GM19238 (cell line): Measurements from ENCODE around the gene NAPEPLD.
A peak's percentile ranks its signal among the peaks of the same experiment; 100 is the strongest.
"Not testable (repeated sequence)": the region's sequence is repeated elsewhere in the genome, so short reads cannot be mapped to it uniquely, and the experiment has no call there.

Experiments
- DNase-seq: peaks from one replicate; pipeline ENCODE4 v3.0.0; 2011; ENCODE audit warnings: low spot score; ENCODE audit not compliant: insufficient read length

NAPEPLD gene

DNA sequence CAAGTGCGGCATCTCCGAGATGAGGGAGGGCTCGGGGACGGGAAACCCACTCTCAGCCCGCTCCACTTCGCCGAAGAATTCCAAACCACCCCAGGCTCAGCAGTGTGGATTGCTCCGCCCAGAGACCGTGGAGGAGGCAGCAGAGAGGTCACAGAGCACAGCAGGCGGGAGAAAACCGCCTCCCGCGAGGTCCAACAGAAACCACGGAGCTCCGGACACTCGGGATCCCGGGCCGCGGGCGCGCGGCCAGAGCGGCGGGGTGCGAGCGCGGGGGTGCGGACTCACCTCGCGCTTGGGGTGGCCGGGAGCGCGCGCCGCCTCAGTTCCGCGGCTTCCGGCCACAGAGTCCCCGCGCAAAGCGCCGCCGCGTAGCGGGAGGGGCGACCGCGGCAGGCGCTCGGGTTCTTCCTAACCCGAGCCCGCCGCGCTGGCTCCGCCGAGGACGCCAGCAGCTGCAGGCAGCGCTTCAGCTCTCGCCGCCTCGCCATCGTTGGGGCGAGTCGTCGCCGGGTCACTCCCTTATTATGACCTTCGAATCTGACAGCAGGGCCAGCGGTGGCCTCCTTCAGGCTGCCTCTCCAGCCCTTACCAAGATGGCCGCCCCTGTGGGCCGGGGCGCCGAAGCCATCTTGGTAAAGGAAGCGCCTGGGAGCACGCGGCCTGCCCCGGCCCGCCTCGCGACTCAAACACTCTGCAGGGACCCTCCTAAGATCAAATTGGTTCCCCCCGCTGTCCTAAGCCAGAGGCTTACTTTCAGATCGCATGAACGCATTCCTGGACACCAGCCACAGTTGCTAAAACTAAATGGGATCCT lies at the start of gene NAPEPLD:
Gene NAPEPLD (minus strand): TSS at position 106 of the 814 bp plus-strand sequence. CDS start 20,323 bp downstream, outside the sequence.
- DNase-seq = peak; percentile 70

DNA sequence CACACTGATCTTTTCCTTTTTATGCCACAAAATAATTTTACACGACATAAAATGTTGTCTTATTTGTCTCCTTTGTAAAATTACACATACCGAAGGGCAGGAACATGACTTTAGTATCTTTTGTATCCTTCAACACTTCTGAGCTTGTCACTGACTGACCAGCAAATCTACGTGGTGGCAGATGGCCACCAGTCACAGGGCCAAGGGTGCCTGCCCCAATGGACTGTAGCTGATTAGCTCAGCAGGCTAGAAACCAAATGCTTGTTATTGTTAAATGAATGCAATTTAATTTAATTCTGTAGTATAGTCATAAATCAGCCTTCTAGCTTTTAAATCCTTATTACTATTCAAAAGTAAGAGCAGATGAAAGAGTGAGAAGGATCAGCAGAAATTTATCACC lies 49.2 kb upstream of the NAPEPLD start:
- not testable (repeated sequence) for DNase-seq

DNA sequence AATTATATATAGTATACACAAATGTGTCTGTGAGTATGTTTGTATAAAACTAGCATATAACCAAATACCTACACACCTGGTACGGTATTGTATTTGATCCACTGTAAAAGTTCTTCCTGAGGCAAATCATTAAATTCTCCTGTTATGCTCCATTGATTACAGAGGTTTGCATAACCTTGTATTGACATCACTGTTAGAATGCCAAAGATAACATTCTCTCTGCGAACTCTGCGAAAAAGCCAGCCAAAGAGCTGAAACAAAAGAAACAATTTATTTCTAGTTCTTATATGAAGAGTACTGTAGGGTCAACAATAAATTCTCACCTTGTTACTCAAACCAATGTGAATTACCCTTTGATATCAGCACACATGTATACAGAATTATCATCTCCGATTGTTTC lies 46.5 kb upstream of the NAPEPLD start:
- DNase-seq = not testable (repeated sequence)

DNA sequence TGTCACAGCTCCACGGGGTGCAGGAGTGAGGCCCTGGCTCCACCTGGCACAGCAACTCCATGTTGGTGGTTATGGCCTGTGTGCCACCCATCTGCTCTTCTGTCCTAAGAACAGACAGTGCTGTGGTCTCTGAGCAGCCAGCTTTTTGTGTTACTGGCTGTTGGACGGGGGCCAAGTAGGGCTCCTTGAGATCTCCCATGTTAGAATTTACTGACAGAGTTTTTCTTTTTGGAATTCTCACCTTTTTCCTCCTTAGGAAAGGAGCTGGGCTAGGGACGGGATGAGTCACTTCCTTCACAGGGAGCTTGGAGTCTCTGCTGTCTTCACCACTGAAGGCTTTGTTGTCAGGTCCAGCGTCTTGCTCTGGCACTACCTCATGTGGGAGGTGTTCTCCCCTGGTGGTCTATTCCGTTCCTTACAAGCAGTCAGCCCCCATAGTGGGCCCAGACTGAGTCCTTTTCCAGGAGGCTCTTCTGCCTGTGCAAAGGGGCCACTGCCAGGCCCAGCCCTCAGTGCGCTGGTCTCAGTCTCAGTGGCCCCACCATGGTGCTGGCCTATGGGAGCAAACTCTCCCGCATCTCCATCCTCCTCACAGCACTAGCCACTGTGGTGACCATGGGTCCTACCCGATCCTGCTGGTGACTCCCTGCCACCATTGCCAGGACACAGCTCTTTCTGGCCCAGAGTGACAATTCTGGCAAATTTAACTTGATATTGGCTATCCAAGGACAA lies 23.7 kb upstream of the NAPEPLD start:
- not testable (repeated sequence) for DNase-seq

DNA sequence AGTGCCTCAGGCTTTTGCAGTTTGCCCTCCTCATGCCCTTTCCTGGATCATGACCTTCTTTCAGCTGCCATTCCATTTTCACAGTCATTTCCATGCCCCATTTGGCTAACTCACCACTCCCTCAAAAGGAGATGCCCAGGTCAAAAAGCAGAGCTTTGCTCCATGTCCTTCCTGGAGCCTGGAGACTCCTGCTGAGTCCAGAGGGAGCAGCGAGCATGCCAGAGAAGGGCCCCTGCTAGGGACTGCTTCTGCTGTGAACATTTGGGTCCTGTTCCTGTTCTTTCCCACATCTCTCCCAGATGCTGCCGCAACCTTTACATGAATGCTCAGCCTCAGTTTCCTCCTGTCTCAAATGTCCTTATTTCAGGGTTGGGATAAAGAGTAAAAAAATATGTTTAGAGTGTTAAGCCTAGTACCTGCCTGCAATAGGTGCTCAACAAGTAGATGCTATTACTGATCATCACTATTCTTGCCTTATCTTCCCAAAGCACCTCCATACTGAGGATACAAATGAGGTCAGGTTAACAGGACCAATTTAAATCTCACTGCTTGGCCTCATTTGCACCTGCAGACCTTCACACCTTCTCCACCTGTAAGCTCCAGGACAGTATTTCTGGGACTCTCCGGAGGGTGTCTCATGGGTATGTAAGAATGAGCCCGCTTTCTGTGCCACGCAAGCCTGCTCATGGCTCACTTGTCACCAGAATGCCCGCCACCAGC lies 23.0 kb upstream of the NAPEPLD start:
- DNase-seq = not testable (repeated sequence)

DNA sequence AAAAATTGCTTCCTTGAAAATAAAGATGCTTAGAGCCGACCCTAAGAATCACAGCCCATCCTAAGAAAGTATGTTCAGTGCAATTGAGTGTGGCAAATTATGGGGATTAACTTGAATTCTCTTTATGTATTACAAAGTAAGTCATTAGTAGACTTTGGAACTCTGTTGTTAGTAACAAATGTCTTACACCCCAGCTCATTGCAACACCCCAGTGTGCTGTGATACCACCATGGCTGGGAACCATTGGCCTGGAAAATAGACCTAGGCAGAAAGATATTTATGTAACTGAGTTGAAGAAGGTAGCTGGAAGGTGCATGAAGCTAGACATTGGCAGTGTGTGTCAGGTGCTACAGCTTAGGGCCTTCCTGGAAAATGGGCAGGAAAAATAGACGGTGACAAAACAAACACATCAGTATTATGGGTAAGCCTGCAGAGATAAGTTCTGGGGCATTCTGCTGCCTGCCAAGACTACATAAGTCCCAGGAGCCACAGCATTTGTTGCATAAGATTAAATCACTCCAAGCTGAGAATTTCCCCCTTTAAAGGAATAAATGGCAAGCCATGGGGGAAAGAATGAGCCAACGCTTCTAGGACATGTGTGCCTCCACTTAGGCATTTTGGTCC lies 18.1 kb upstream of the NAPEPLD start:
- DNase-seq = not testable (repeated sequence)

DNA sequence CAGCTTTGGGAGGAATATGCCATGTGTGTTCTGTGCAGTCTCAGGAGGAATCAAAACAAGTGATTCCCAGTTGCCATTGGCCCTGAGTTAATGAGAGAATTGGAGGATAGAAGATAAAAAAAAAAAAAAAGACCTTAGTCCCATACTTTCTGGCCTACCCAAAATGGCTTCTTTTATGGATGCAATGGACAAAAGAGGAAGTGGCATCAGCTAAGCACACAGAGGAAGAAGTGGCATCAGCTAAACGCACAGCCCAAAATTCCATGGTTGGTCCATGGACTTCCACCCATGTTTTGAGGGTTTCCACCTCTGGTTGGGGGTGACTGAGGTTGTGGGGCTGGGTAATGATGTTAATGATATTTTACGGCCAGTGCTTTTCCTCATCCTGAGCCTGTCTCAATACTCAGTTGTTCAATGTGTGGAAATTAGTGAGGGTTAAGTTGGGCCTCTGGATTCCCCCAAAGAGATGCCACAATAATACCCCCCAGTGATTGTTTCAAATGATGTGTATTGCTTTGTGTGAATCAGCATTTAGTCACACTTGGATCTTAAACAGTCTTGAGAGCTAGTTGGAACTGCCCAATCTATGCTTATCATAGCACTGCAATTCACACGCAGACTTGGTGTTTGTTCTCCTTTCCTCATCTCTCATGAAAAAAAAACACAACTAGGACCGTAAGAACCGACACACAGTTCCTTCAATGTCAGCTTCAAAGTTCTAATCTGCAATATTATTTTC lies 14.4 kb upstream of the NAPEPLD start:
- DNase-seq = not testable (repeated sequence)

DNA sequence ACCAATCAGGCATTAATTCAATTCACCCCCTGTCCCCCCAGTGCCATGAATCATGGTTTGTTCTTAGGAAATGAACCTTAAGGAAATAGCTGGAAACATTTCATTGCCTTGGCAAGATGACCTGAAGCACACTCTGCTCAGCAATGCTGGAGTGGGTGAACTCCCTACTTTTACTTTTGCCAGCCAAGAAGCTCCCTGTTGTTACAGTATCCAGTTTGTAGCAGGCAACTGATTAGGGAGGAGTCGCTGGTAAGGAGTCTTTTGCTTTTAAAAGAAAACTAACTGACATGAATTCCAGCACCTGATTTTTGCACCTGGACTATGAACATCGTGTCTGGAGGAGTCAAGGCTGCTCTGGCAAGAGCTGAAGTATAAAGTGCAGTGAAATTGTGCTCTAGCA lies 13.7 kb upstream of the NAPEPLD start:
- DNase-seq = not testable (repeated sequence)

DNA sequence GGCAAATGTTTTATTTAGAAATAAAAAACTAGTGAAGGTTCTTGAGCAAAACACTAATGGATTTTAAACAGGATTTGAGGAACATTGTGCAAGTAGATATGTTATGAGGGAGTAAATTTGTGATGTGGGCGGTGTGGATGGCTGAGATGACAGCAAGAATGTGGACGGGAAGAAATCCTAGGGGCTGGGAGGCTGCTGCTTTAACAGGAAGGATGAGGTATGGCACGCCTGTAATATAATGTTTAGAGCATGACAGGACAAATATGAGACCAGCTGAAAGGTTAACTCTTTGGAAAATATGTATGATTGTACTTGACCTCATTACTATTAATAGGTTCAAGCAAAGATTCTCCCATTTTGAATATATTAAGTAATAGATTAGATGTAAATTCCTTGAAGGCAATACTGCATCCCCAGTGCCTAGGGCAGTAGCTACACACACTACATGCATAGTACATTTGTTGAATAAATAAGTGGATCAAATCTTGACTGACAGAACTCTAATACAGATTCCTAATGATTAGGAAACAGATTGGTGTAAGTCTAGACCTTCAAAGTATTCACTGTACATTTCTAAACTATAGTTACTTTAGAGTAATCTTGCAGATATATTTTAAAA lies 13.2 kb upstream of the NAPEPLD start:
- DNase-seq = not testable (repeated sequence)

DNA sequence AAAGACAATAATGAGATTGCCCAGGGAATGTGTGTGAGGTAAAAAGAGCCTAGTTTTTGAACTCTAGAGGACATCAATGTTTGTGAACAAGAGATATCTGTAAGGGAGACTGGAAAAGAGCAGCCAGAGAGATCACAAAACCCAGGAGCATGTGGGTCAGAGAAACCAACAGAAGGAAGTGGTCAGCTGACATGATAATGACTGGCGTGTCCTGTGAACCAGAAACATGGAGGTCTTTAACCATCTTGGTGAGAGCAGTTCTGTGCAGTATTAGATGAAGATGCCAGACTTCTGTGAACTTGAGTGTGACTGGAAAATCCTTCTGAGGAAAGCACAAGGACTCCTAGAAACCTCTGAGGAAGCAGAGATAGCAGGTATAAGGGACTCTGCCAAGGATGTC lies 10.2 kb upstream of the NAPEPLD start:
- not testable (repeated sequence) for DNase-seq

DNA sequence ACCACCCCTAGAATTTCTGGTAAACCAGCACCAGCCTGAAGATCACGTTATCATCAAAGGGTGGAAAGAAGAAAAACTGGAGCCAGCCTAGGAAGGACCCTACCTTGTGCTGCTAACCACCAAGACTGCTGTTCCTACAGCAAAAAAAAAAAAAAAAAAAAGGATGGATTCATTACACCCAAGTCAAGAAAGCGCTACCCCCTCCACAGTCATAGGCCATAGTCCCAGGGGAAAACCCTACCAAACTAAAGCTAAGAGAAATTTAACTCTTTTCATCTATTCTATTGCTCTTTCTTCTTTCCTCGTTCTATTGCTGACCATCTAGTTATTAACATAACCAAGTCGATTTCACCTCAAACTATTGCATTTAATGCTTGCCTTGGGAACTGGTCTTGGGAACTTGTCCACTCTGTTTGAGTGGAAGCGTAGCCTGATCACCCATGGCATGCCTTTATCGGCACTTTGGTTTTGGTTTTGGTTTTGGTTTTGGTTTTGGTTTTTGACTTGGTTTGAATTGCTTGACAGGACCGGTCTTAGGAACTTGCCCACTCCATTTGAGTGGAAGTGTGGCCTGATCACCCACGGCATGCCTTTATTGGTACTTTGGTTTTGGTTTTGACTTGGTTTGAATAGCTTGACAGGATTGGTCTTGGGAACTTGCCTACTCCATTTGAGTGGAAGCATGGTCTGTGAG lies 6.6 kb upstream of the NAPEPLD start:
- not testable (repeated sequence) for DNase-seq

DNA sequence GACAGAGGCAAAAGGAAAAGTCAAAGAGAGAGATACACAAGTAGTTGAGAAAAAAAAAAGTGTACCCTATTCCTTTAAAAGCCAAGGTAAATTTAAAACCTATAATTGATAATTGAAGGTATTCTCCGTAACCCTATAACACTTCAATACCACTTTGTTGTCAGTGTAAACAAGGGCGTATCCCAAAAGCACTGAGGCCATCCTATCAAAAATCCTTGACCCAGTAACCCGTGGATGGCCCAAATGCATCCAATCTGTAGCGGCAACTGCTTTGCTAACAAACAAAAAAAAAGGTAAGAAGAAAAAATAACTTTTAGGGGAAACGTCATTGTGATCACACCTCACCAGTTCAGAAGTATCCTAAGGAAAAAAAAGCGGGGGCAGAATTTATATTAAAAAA lies 5.1 kb upstream of the NAPEPLD start:
- DNase-seq = no peak

DNA sequence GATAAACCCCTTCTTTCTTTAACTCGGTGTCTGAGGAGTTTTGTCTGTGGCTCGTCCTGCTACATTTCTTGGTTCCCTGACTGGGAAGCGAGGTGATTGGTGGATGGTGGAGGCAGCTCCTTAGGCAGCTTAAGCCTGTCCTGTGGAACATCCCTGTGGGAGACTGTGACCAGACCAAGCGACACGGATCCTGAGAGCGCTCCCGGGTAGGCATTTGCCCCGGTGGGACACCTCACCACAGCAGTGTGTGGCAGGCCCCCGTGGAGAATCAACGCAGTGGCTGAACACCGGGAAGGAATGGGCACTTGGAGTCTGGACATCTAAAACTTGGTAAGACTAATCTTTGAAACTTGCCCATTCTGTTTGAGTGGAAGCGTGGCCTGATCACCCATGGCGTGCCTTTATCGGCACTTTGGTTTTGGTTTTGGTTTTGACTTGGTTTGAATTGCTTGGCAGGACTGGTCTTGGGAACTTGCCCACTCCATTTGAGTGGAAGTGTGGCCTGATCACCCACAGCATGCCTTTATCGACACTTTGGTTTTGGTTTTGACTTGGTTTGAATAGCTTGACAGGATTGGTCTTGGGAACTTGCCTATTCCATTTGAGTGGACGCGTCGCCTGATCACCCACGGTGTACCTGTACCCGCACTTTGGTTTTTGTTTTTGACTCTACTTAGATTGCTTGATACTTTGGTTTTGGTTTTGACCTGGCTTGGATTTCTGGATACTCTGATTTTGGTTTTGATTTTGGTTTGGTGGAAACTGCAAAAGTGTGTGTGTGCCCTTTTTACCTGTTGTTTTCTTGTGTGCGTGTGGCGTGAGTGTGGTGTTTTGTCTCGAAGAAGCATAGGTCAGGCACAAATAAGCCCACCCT lies 4.1 kb upstream of the NAPEPLD start:
- DNase-seq = not testable (repeated sequence)

DNA sequence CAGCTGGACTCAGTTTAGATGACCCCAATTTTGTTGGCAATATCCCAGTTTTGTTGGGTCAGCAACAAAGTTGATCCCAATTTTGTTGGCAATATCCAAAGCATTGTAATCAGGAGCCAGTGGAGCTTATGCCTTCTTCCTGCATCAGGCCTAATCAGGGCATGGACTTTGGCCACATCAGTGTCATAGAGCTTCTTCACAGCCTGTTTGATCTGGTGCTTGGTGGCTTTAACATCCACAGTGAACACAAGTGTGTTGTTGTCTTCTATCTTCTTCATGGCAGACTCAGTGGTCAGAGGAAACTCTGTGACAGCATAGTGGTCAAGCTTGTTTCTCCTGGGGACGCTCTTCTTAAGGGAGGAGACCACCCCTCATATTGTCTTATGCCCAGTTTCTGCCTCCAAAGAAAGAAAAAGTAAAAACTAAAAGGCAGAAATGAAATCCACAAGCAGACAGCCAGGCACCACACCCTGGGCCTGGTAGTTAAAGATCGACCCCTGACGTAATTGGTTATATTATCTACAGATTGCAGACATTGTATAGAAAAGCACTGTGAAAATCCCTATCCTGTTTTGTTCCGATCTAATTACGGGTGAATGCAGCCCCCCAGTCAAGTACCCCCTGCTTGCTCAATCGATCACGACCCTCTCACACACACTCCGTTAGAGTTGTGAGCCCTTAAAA lies 3.2 kb upstream of the NAPEPLD start:
- DNase-seq = not testable (repeated sequence)

DNA sequence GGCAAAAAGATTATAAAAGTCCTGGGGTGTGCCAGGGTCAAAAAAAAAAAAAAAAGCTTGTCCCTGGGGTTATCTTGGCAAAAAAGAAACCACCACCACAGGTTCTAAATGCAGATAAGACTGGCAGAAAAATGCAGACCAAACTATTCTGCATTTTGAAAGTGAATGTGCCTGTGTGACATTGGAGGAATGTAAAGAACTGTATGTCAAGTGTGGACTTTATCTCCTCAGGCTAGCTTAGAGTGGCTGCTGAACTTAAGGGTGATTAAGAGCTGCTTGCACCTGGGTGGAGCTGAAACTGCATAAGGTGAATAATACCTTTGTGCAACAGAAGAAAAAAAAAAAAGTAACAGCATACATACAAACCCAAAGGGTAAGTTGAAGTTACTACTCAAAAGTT lies 1.3 kb upstream of the NAPEPLD start:
- no peak for DNase-seq

DNA sequence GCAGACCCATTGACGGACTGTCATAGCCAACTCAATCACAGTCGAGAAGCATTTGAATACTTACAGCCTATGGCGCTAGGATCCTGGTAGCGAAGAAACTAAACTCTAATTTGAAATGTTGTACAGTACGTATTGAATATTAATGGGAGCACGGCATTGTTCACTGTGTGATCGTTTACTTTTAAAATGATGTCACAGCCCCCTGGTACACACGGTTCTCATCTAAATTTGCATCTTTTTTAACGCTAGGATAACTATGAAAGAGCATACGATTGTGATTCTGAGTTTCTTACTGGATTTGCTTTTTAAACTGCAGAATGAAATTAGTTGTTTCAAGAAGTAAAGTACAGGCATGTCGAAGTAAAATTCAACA lies 895 bp upstream of the NAPEPLD start:
- no peak for DNase-seq

DNA sequence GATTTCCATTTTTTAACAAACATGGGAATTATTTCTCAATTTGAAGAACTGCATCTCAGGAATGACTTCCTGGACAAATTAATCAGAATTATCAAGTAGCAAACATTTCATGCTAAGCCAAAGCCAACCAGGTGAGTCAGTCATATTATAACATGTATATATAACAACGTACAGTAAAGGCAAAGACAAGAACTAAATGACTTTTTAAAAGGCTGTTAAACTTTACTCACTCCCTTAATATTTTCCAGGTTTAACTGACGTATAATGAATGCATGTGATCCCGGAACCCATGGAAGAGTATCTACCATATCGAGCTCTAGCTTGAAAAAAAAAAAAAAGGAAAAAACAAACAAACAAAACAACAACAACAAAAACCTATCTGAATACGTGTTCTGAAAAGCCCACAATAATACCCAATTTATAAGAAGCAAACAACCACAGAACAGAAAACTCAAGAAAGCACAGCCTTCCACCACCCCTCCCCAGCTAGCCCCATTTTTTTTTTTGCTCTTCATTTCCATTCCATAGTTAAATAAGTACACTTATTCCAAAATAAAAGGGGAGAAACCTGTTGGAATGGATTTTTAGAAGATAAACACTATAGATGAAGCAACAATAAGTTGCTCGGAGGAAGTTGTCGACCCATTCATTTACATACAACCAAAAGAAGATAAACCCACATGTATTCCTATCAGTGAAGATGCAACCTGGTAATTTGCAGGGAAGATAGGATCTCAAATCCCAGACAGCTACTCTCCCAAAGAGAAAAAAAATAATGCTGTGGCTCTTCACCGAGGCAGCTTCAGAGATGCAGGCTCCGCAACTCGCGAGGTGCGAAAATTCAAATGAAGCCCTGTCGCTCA lies 537 bp downstream of the NAPEPLD start:
- no peak for DNase-seq
